Stimulated activated CD4-positive, alpha-beta T cell treated with anti-CD3 and anti-CD28 coated beads, TNF-alpha, amount 100 ng/mL, for 1 hour (primary cell): ENCODE measurements around the gene TM2D1.

Source experiments
- DNase-seq, 3 donors: peaks; one replicate each; pipeline ENCODE4 v3.0.0-alpha.2; 2020; ENCODE audit warnings: low read depth in 3 of 3, low spot score in 1 of 3

The TM2D1 gene

DNA sequence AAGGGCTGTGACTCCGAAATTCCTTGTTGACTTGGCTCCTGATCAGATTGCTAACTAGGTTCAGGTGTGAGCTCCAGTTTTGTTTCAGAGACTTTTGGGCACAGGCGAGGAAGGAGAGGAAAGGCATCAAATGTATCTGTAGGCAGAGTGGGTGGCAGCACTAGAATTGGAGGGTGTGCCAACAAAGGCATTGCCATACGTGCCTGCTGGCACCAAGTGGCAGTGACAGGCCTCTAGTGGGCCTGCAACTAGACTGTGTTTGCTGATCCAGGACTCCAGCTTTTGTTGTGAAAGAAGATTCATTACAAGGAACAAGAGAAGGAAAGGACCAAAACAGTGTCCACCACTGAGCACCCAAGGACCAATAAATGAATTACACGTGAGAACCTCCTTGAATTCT lies 79.5 kb downstream of the TM2D1 start:
- no peak for DNase-seq

DNA sequence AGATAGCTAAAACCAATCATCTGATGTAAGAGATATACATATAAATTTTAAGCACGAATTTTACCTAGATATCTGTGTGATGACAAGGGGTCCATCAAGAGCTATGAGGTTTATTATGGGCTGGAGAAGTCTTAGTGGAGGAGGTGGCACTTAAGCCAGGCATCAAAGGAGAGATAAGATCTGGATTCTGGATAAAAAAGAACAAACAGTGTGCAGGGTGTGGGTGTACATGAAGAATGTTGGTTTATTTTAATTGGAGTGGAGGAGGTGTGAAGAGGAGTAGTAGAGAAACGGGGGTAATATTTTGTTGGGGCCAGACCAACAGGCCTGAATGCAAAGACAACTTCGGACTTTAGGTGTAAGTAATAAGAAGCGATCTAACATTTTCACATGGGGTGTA lies 80.6 kb downstream of the TM2D1 start:
- DNase-seq = no peak

DNA sequence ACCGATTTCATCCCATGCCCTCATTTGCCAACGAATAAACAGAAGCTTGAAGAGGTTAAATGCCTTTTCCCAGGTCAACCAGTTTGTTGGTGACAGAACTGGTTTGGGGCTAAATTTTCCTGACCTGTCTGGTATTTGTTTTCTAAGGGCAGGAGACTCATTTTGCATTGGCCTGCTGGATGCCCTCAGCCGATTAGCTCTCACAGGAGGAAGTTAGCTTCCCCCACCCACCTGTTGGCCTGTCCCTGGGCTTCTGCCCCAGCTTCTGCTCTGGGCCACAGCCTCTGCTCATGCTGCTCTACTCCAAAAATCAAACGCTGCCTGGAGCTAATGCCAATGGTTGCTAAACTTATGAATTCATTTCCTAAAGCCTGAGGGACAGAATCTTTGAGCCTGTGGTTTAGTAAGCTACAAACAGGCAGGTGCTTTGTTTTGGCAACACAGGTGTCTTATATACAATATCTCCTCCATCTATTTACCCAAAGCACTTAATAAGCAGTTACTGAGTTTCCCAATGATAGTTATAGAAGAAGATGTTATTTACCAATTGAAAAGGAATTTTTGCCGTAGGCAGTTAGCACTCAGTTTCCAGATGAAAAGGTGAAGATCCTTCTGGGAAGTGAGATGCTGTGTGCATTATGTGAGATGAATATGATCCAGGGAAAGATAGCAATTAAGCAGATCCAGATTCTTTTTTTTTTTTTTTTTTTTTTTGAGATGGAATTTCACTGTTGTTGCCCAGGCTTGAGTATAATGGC lies 82.3 kb downstream of the TM2D1 start:
- no peak for DNase-seq

DNA sequence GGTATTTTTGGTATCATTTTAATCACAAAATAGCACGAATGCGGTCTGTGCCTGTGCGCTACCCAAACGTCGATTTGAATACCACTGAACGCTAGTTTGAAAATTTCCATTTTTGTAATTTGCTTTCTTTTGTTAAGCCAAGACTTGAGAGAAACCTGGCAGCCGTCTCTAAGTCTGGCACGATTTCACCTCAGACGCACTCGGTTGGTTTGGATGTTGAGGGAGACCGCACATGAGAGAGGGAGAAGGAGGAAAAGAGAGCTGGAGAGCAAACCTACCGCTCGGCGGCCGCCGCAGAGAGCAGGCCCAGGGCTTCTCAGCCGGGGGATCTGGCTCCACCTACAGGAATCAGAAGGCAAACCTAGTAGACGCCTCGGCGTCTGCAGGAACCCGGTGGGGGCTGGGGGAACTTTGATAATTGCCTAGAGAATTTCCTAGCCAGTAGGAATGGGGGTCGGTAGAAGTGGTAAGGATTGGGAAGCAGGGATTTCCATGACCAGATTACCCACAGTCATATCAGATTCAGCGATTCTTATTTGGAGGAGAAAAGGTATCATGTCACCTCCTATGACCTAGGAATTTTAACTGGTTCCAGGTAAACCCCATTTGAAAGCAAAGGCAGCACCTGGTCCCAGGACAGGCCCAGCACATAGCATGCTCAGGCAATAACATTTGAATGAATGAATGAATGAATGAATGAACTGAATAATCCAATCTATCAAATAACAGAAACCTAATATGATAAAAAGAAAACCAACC lies 83.2 kb downstream of the TM2D1 start:
- peak in 2 of 3 donors; percentile 9 to 39 for DNase-seq

DNA sequence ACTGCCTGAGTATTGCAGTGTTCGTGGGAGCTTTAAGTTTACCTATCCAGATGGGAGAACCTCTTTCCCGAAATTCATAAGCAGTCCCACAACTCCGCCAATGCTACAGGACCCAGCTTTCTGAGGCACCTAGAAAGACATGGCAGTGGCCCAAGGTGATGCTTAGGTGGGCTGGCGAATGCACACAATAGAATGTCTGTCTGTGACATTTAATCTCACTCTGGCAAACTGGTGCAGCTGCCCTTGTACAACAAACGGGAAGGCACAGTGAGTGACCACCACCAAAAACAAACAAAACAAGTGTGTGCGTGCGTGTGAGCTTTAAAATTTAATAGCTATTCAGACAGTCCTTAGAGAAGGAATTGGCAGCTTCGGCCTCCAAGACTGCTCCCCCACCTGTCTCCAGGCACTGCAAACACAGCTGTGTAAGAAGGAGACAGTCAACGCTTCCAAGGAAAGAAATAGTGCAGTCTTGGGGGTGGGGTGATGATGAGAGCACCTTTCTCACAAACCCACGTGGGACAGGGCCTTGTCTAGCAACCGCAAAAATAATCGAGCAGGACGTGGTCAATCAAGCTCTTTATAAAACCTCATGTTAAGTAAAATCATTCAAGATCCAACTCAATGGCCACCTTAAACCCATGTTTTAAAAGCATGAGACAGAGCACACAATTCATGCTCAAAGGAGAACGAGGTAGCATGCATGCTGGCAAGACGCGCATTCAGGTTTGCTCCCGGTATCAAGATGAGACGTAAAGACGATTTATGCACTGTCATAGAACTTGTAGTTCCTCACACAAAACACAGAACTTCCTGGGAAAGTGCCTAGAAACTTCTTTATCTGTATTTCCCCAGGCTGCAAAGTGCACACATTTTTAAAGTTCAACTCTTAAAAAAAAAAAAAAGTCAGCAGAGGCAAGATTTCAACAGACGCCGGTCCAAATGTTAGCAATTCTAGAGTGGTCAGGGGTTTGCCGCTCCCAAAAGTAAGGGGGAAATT lies 84.1 kb downstream of the TM2D1 start:
- DNase-seq = no peak

DNA sequence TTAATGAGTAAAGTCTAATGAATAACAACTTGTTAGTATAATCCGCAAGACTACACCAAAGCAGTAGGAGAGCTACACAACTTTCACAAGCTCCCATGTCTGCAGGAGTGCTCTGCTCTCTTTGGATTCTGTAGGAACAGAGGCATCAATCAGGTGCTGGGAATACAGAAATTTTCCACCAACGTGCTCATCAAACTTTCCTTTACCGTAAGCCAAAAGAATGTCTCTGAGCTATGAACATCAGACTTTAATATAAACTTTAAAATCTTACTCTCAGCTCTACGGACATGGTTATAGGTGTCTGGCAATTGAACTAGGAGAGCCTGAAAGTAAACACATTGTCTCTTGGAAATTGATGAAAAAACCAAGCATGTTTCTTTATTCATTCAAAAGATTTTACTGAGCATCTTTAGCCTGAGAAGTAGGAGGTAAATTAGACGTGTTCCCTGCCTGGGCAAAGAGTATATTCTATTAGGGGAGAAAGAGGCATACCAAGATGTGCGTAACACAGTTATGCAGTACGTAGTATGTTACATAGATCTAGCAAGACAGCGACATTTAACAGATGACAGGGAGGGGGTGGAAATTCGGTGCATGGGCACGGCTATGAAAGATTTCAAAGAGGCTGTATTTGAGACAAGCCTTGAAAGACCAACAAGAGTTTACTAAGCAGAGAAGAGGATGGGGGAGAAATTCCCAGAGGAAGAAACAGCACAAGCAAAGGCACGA lies 85.2 kb downstream of the TM2D1 start:
- DNase-seq = no peak

DNA sequence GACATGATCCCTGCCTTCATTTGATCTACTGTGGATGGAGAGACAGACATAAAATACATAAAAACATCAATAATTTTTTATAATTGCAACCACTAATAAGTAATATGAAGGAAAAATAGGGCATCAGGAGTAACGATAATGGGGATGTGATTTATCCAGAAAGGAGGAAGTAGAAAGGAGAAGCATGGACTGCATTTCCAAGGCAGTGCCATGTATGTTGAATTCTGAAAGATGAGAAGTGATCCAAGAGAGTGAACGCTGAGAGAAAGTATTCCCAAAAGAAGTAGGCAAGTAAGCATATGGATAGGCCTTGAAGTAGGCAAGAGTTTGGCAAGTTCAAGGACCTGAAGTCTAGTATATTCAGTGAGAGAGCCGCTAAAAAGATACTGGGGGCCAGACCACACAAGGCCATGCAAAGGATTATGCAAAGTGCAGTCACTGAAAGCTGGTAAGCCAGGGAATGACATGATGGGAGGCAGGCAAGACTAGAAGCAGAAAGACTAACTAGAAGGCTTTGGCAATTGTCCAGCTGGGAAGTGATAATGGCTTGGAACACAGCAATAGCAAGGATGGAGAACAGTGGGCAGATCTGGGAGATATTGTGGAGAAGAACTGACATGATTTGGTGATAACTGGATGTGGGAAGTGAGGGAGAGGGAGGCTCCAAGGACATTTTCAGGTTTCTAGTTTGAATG lies 85.9 kb downstream of the TM2D1 start:
- DNase-seq = no peak

DNA sequence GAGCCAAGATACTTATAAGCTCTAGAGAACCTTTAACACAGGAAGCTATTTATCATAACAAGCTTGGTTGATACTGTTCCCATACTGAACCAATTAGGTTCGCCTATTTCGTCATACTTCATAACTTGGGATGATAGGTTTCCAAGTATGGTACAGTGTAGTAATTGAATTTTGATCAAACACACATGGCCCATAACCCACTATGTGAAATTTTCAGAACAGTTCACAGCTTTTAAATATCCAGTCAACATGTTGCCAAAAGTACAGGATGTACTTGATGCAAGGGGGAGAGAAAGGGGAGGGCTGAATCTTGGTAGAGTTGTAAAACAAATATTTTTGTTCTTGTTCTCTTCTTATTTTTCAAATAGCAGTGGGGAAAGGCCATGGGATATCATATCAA lies 86.6 kb downstream of the TM2D1 start:
- no peak for DNase-seq

DNA sequence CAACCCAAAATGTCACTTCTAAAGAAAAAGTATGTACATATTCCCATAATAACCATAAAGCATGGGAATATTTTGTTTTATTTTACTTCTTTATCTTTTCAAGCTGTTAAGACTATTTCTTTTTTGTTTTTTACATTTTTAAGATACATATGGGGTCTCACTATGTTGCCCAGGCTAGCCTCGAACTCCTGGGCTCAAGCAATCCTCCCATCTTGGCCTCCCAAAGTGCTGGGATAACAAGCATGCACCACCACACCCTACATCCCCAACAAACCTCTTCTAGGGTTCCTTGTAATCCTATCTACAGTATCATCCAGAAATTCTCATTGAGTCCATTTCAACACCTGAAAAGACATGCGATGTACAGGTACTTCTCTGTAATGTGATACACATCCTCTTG lies 87.5 kb downstream of the TM2D1 start:
- no peak for DNase-seq

DNA sequence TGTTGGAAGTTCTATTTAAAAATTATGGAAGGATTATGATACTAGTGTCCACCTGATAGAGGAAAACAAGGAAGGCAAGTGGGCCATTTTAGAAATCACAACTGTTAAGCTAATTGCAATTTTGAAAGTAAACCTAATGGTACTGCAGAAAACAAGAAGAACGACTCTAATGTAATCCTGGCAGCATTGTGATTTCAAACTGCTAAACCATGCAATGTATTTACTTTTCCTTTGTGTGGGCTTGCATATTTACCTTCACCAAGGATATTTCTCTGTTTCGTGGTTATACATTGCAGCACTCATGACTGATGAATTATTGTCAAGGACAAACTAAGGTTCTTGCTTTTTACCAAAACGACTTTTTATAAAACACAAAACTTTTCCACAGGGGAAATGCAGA lies 88.1 kb downstream of the TM2D1 start:
- DNase-seq = no peak

DNA sequence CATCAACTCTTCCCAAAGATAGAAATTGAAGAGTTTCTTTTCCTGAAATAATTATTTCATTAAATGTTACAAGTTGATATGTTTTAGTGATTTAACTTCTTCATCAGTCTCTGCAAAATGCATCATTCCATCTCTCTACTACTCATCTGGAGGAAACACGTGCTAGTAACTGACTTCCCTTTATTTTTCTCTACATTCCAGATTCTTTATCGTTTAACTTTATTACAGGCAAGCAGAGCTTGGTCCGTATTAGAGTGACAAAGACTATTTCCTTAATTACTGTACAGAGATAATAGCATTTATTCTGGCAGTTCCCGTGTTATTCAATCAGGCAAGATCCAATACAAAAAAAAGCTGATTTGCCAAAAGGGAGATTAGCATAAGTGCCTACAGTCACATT lies 88.6 kb downstream of the TM2D1 start:
- DNase-seq = no peak

DNA sequence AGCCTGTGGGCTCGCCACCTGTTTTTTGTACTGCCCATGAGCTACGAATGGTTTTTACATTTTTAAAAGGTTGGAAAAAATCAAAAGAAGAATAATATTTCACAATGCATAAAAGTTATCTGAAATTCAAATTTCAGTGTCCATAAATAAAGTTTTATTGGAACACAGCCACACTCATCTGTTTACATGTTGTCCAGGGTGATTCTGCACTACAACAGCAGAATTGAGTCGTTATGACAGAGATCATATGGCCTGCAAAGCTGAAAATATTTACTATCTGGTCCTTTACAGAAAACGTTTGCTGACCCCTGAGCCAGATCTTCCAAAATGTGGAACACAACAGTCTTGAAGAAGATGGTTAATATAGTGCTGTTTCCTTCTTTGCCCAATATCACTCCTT lies 89.4 kb downstream of the TM2D1 start:
- no peak for DNase-seq

DNA sequence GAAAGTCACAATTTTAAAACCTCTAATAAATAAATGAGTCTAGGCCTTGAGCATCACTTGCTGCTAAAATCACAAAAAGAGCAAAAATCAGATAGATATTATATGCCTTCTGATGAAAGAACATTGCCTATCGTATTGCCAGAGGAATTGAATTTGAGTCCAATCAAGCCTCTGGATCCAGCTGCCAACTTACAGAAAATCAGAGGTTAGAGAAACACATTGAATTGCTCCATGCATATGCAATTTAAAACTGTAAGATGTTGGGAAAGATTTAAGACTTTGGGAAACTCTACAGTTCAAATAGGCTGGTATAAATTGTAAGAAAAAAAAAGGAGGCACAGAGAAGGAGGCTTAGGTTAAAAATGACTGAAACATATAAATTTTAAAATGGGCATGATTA lies 93.5 kb downstream of the TM2D1 start:
- DNase-seq = no peak
